GM23338 (cell line): ENCODE measurements around the gene TMEM179. TPM values are rescaled to one million over a fixed set of nuclear protein-coding genes. Genes with fewer than 3 reads are reported as not detected.

Source experiments
- ATAC-seq: fragments of 200-7000 bp; cut with Tn5 transposase; 3 replicates; pipeline ENCODE4 v1.9.1; 2020
- DNase-seq: peaks from one replicate; pipeline ENCODE4 v3.0.0-alpha.2; 2015; ENCODE audit warnings: low spot score
- H2AFZ ChIP-seq: fragments of 200-600 bp; sonication (generic); 2 replicates; pipeline ENCODE4 v1.8.0; 2016; ENCODE audit warnings: antibody characterized with exemption, mild to moderate bottlenecking, moderate library complexity
- H3F3A ChIP-seq: fragments of 200-600 bp; sonication (generic); replicated peaks from 2 replicates; pipeline ENCODE4 v1.8.0; 2017; ENCODE audit warnings: antibody characterized with exemption, mixed run types, low read depth
- H3K27ac ChIP-seq: fragments of 200-600 bp; sonication (generic); 2 replicates; pipeline ENCODE4 v1.6.1; 2016; ENCODE audit warnings: low read depth
- H3K27me3 ChIP-seq: fragments of 200-600 bp; sonication (generic); 2 replicates; pipeline ENCODE4 v1.8.0; 2016; ENCODE audit warnings: mild to moderate bottlenecking, mixed run types, moderate library complexity; ENCODE audit not compliant: insufficient read depth
- H3K36me3 ChIP-seq: fragments of 200-600 bp; sonication (generic); 2 replicates; pipeline ENCODE4 v1.8.0; 2016; ENCODE audit warnings: mild to moderate bottlenecking; ENCODE audit not compliant: insufficient read depth
- H3K4me1 ChIP-seq: fragments of 200-600 bp; sonication (generic); 2 replicates; pipeline ENCODE4 v1.8.0; 2016; ENCODE audit warnings: mild to moderate bottlenecking, moderate library complexity; ENCODE audit not compliant: insufficient read depth
- H3K4me2 ChIP-seq: fragments of 200-600 bp; sonication (generic); 2 replicates; pipeline ENCODE4 v1.7.1; 2017; ENCODE audit warnings: mixed run types
- H3K4me3 ChIP-seq: fragments of 200-600 bp; sonication (generic); 2 replicates; pipeline ENCODE4 v1.6.1; 2016; ENCODE audit warnings: mixed run types
- H3K79me2 ChIP-seq: fragments of 200-600 bp; sonication (generic); replicated peaks from 2 replicates; pipeline ENCODE4 v1.8.0; 2017; ENCODE audit warnings: mild to moderate bottlenecking; ENCODE audit not compliant: insufficient read depth
- H3K9me2 ChIP-seq: fragments of 200-600 bp; sonication (generic); 2 replicates; pipeline ENCODE4 v1.8.0; 2017; ENCODE audit not compliant: insufficient read depth
- H4K20me1 ChIP-seq: fragments of 200-600 bp; sonication (generic); replicated peaks from 2 replicates; pipeline ENCODE4 v1.8.0; 2017; ENCODE audit warnings: mild to moderate bottlenecking; ENCODE audit not compliant: insufficient read depth
- H3K27ac Mint-ChIP-seq: 2 replicates; pipeline ENCODE4 v1.8.0; 2020; ENCODE audit warnings: inconsistent platforms, mild to moderate bottlenecking, moderate library complexity, mixed read lengths
- H3K27me3 Mint-ChIP-seq: 3 replicates; pipeline ENCODE4 v1.8.0; 2022; ENCODE audit warnings: low read depth, mild to moderate bottlenecking, moderate library complexity, mixed read lengths, inconsistent platforms; ENCODE audit not compliant: insufficient read depth, poor library complexity
- H3K36me3 Mint-ChIP-seq: 3 replicates; pipeline ENCODE4 v1.8.0; 2021; ENCODE audit warnings: low read depth, mild to moderate bottlenecking, inconsistent platforms, moderate library complexity, mixed read lengths
- H3K4me1 Mint-ChIP-seq: 3 replicates; pipeline ENCODE4 v1.8.0; 2020; ENCODE audit warnings: mild to moderate bottlenecking, inconsistent platforms, mixed read lengths
- H3K4me3 Mint-ChIP-seq: 3 replicates; pipeline ENCODE4 v1.8.0; 2021; ENCODE audit warnings: moderate library complexity, mild to moderate bottlenecking, inconsistent platforms, mixed read lengths
- H3K9me3 Mint-ChIP-seq: 3 replicates; pipeline ENCODE4 v1.8.0; 2020; ENCODE audit warnings: moderate library complexity, mild to moderate bottlenecking, inconsistent platforms, mixed read lengths
- JUNB ChIP-seq: IDR thresholded peaks from one replicate; pipeline ENCODE4 v1.6.1; 2016; ENCODE audit warnings: antibody characterized with exemption; ENCODE audit not compliant: unreplicated experiment
- NANOG ChIP-seq: IDR thresholded peaks from 2 replicates; pipeline ENCODE4 v1.6.1; 2016; ENCODE audit warnings: antibody characterized with exemption, borderline replicate concordance
- ZNF331 ChIP-seq: fragments of 250-450 bp; sonication (Bioruptor Pico); IDR thresholded peaks from 2 replicates; pipeline ENCODE4 v1.5.0; 2020; ENCODE audit warnings: low read depth, mild to moderate bottlenecking, moderate library complexity
- polyA plus RNA-seq: library from polyadenylated mRNA; unstranded; fragments of >200 nt; fragmentation: Nextera tagmentation; extraction: Ambion mirVana; gene quantifications from 2 replicates; pipeline ENCODE4 v1.2.1, GENCODE V29; 2016
- total RNA-seq: library from RNA; depleted of rRNA; stranded (reverse); fragments of >200 nt; shearing (Covaris generic); gene quantifications from 2 replicates; pipeline ENCODE4 v1.2.3, GENCODE V29; 2014
- TF ChIP-seq, protein P1 (sequence below): fragments of 250-450 bp; sonication (Bioruptor Pico); IDR thresholded peaks from 2 replicates; pipeline ENCODE4 v1.5.0; 2020; ENCODE audit warnings: mild to moderate bottlenecking, moderate library complexity
- TF ChIP-seq, protein P2 (sequence below): IDR thresholded peaks from 2 replicates; pipeline ENCODE4 v1.6.1; 2016; ENCODE audit warnings: antibody characterized with exemption

The TMEM179 gene
- total and polyA plus RNA-seq, 2 experiments from 2014 or later, result 1.0 to 4.8 TPM

DNA sequence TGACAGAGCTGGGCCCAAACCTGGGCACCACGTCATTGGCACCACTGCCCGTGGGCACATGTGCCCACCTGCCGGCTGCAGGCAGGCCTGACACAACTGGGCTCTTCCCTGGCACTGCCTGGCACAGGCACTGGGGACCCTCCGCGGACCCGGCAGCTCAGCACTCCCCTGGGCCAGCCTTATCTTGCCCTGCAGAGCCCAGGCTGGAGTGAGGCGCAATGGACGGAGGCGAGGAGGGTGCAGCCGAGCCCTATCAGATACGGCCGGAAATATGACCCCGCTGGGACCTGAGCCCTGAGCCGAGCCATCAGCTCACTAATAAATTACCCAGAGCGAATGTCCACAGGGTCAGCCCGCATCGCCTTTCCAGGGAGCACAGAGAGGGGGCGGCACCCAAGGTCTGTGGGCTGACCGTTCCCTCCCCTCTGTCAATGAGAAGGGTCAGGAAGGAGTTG lies 26.7 kb downstream of the TMEM179 start:
- Mint-ChIP-seq H3K9me3 (no peaks in the 10 kb centered on the region), H3K27ac (no peak overlapping the region), H3K27me3 (peaks cover 3% of the 10 kb centered on the region), H3K36me3 (no peaks in the 10 kb centered on the region), H3K4me1 (peaks cover 2% of the 10 kb centered on the region; the same call in 2 of the 3 replicates), H3K4me3 (no peak overlapping the region)
- Histone ChIP-seq H3K27me3 (no peaks in the 10 kb centered on the region), H3K4me2 (no peak overlapping the region), H3K4me1 (no peaks in the 10 kb centered on the region), H3K9me2 (no peaks in the 10 kb centered on the region), H2AFZ (no peak overlapping the region), H4K20me1 (no peaks in the 10 kb centered on the region), H3K4me3 (no peak overlapping the region), H3K79me2 (no peaks in the 10 kb centered on the region), H3K36me3 (no peaks in the 10 kb centered on the region), H3K27ac (no peak overlapping the region), H3F3A (no peaks in the 10 kb centered on the region)
- no peak for ATAC-seq
- DNase-seq, result no peak
- no peak for TF ChIP-seq JUNB
- TF ChIP-seq, protein P1, sequence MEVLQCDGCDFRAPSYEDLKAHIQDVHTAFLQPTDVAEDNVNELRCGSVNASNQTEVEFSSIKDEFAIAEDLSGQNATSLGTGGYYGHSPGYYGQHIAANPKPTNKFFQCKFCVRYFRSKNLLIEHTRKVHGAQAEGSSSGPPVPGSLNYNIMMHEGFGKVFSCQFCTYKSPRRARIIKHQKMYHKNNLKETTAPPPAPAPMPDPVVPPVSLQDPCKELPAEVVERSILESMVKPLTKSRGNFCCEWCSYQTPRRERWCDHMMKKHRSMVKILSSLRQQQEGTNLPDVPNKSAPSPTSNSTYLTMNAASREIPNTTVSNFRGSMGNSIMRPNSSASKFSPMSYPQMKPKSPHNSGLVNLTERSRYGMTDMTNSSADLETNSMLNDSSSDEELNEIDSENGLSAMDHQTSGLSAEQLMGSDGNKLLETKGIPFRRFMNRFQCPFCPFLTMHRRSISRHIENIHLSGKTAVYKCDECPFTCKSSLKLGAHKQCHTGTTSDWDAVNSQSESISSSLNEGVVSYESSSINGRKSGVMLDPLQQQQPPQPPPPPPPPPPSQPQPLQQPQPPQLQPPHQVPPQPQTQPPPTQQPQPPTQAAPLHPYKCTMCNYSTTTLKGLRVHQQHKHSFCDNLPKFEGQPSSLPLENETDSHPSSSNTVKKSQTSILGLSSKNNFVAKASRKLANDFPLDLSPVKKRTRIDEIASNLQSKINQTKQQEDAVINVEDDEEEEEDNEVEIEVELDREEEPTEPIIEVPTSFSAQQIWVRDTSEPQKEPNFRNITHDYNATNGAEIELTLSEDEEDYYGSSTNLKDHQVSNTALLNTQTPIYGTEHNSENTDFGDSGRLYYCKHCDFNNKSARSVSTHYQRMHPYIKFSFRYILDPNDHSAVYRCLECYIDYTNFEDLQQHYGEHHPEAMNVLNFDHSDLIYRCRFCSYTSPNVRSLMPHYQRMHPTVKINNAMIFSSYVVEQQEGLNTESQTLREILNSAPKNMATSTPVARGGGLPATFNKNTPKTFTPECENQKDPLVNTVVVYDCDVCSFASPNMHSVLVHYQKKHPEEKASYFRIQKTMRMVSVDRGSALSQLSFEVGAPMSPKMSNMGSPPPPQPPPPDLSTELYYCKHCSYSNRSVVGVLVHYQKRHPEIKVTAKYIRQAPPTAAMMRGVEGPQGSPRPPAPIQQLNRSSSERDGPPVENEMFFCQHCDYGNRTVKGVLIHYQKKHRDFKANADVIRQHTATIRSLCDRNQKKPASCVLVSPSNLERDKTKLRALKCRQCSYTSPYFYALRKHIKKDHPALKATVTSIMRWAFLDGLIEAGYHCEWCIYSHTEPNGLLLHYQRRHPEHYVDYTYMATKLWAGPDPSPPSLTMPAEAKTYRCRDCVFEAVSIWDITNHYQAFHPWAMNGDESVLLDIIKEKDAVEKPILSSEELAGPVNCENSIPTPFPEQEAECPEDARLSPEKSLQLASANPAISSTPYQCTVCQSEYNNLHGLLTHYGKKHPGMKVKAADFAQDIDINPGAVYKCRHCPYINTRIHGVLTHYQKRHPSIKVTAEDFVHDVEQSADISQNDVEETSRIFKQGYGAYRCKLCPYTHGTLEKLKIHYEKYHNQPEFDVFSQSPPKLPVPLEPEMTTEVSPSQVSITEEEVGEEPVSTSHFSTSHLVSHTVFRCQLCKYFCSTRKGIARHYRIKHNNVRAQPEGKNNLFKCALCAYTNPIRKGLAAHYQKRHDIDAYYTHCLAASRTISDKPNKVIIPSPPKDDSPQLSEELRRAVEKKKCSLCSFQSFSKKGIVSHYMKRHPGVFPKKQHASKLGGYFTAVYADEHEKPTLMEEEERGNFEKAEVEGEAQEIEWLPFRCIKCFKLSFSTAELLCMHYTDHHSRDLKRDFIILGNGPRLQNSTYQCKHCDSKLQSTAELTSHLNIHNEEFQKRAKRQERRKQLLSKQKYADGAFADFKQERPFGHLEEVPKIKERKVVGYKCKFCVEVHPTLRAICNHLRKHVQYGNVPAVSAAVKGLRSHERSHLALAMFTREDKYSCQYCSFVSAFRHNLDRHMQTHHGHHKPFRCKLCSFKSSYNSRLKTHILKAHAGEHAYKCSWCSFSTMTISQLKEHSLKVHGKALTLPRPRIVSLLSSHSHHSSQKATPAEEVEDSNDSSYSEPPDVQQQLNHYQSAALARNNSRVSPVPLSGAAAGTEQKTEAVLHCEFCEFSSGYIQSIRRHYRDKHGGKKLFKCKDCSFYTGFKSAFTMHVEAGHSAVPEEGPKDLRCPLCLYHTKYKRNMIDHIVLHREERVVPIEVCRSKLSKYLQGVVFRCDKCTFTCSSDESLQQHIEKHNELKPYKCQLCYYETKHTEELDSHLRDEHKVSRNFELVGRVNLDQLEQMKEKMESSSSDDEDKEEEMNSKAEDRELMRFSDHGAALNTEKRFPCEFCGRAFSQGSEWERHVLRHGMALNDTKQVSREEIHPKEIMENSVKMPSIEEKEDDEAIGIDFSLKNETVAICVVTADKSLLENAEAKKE (CRISPR knock-in tag), result no peak
- TF ChIP-seq ZNF331 (CRISPR knock-in tag), result no peak

DNA sequence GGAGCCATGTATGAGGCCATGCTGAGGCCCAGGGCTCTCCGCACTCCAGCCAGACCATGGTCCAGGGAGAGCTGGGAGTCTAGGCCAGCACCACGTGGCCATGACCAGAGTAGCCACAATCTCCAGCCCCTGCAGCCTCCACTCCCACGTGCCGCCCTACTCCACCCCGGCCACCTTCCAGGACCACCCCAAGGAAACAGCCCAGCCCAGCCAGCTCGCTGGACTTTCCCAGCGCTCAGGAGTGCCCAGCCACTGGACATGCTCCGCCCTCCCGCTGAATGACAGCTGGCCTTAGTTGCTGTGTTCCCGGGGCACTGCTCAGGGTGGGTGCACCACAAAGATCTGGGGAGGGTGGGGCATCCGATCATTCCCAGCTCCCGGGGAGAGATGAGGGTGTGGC lies 27.1 kb downstream of the TMEM179 start:
- Histone ChIP-seq H3F3A (no peaks in the 10 kb centered on the region), H3K27me3 (no peaks in the 10 kb centered on the region), H3K9me2 (no peaks in the 10 kb centered on the region), H3K4me2 (no peak overlapping the region), H3K4me3 (no peak overlapping the region), H3K79me2 (no peaks in the 10 kb centered on the region), H2AFZ (no peak overlapping the region), H3K36me3 (no peaks in the 10 kb centered on the region), H3K27ac (no peak overlapping the region), H4K20me1 (no peaks in the 10 kb centered on the region), H3K4me1 (no peaks in the 10 kb centered on the region)
- Mint-ChIP-seq H3K36me3 (no peaks in the 10 kb centered on the region), H3K27me3 (peaks cover 2% of the 10 kb centered on the region), H3K27ac (no peak overlapping the region; the same call in 1 of the 2 replicates), H3K9me3 (no peaks in the 10 kb centered on the region), H3K4me1 (peaks cover 2% of the 10 kb centered on the region; the same call in 2 of the 3 replicates), H3K4me3 (no peak overlapping the region)
- TF ChIP-seq NANOG, result no peak
- TF ChIP-seq, protein P1 (CRISPR knock-in tag), result no peak
- TF ChIP-seq, protein P2, sequence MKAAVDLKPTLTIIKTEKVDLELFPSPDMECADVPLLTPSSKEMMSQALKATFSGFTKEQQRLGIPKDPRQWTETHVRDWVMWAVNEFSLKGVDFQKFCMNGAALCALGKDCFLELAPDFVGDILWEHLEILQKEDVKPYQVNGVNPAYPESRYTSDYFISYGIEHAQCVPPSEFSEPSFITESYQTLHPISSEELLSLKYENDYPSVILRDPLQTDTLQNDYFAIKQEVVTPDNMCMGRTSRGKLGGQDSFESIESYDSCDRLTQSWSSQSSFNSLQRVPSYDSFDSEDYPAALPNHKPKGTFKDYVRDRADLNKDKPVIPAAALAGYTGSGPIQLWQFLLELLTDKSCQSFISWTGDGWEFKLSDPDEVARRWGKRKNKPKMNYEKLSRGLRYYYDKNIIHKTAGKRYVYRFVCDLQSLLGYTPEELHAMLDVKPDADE, result no peak
- ATAC-seq (no peak), DNase-seq (no peak)
